HG03432 (cell line): ENCODE measurements around the gene SPIRE2.
"Not testable (repeated sequence)": the region's sequence is repeated elsewhere in the genome, so short reads cannot be mapped to it uniquely, and the experiment has no call there.

ENCODE experiments used
- ATAC-seq: cut with Tn5 transposase; IDR thresholded peaks from one replicate; pipeline ENCODE4 v1.9.1; 2021; ENCODE audit warnings: mild to moderate bottlenecking, moderate library complexity; ENCODE audit not compliant: unreplicated experiment

Gene SPIRE2

GRCh38 chr16:89862732-89863131 lies 34.5 kb downstream of the SPIRE2 start:
- no peak for ATAC-seq

- ATAC-seq: peak; percentile 60
Observed at GRCh38 chr16:89863741-89864526, 35.7 kb downstream of the SPIRE2 start.

- no peak for ATAC-seq
Observed at GRCh38 chr16:89864527-89864820, 36.2 kb downstream of the SPIRE2 start.

- no peak for ATAC-seq
Observed at GRCh38 chr16:89867918-89868317, 39.6 kb downstream of the SPIRE2 start.

- ATAC-seq: no peak
Observed at GRCh38 chr16:89869911-89870310, 41.6 kb downstream of the SPIRE2 start.

- no peak for ATAC-seq
Observed at GRCh38 chr16:89870440-89870839, 42.2 kb downstream of the SPIRE2 start.

GRCh38 chr16:89871895-89872294 lies 43.6 kb downstream of the SPIRE2 start:
- no peak for ATAC-seq

GRCh38 chr16:89873109-89873971 lies 45.1 kb downstream of the SPIRE2 start, which contains the start of gene TCF25:
TSS of gene TCF25 (plus strand) at chr16:89873592. CDS start at chr16:89873668, 76 bp downstream.
- ATAC-seq: peak; percentile 42

GRCh38 chr16:89873972-89874689 lies 45.9 kb downstream of the SPIRE2 start:
- ATAC-seq: peak; percentile 70

GRCh38 chr16:89879123-89879522 lies 50.8 kb downstream of the SPIRE2 start:
- ATAC-seq: not testable (repeated sequence)

- ATAC-seq: no peak
Observed at GRCh38 chr16:89880477-89881367, 52.4 kb downstream of the SPIRE2 start.

GRCh38 chr16:89881368-89881730 lies 53.1 kb downstream of the SPIRE2 start:
- ATAC-seq: no peak

GRCh38 chr16:89883346-89884040 lies 55.2 kb downstream of the SPIRE2 start:
- no peak for ATAC-seq

- no peak for ATAC-seq
Observed at GRCh38 chr16:89884041-89884421, 55.8 kb downstream of the SPIRE2 start.

GRCh38 chr16:89887243-89887642 lies 59.0 kb downstream of the SPIRE2 start:
- no peak for ATAC-seq

- ATAC-seq: no peak
Observed at GRCh38 chr16:89890200-89890599, 61.9 kb downstream of the SPIRE2 start.

GRCh38 chr16:89890886-89891657 lies 62.8 kb downstream of the SPIRE2 start:
- no peak for ATAC-seq

GRCh38 chr16:89892055-89892630 lies 63.9 kb downstream of the SPIRE2 start:
- ATAC-seq: no peak

- ATAC-seq: no peak
Observed at GRCh38 chr16:89892635-89893034, 64.4 kb downstream of the SPIRE2 start.
